ENCODE results near the gene RABGAP1L. TPM values are rescaled to one million over a fixed set of nuclear protein-coding genes. Genes with fewer than 3 reads are reported as not detected.

Gene RABGAP1L
- total and polyA plus RNA-seq, 2 donors (not counting 3 experiments of a cell fraction or from before 2014, with no cell fraction given), result 6.4 to 22.2 TPM

GRCh38 chr1:174433451-174433850 lies 274.1 kb downstream of the RABGAP1L start:
- ChIA-PET CTCF (no interaction called here), POLR2A (no interaction called here)
- DNase-seq (ENCODE audit: low read depth, low spot score), result no peak
- Histone ChIP-seq H3K4me2 (ENCODE audit: insufficient read depth, low read length) (no peak overlapping the region), H3K9me1 (replicated peaks; ENCODE audit: control insufficient read depth, extremely low read depth, insufficient read depth, low read length) (no peaks in the 10 kb centered on the region), H3K4me3 (replicated peaks in 1 of 3; ENCODE audit: insufficient read depth in 1 of 3, low read depth in 1 of 3, low read length in 3 of 3) (no peak overlapping the region), H3K79me2 (ENCODE audit: control insufficient read depth, insufficient read depth, low read length) (no peaks in the 10 kb centered on the region), H3K9me3 (replicated peaks; ENCODE audit: control insufficient read depth, insufficient read depth, low read length) (no peaks in the 10 kb centered on the region), H2AFZ (ENCODE audit: low read depth, low read length) (no peak overlapping the region), H3K4me1 (ENCODE audit: control insufficient read depth, extremely low read depth, insufficient read depth, low read length) (no peaks in the 10 kb centered on the region), H3K9ac (replicated peaks; ENCODE audit: extremely low read depth, insufficient read depth, low read length) (no peak overlapping the region), H3K36me3 (ENCODE audit: control insufficient read depth in 2 of 2, extremely low read depth in 1 of 2, insufficient read depth in 2 of 2, low read length in 2 of 2) (no peaks in the 10 kb centered on the region), H3K27ac (ENCODE audit: insufficient read depth, low read depth, low read length) (no peak overlapping the region), H4K20me1 (replicated peaks; ENCODE audit: control insufficient read depth, extremely low read depth, insufficient read depth, low read length) (no peaks in the 10 kb centered on the region), H3K27me3 (ENCODE audit: control insufficient read depth in 2 of 2, insufficient read depth in 2 of 2, low read length in 2 of 2) (no peaks in the 10 kb centered on the region)
- no peak for FAIRE-seq
- intact Hi-C loops (cut with micrococcal nuclease), result no loop called here
- dilution Hi-C loops (cut with MboI; ENCODE audit: extremely low pct_ligation_motif_present, low sequenced_read_pairs), result no loop called here
- BruUV-seq (replicated peaks), result no TSS peak
- TF ChIP-seq EZH2 (IDR thresholded peaks at IDR 0.05; ENCODE audit: borderline replicate concordance, low read depth, low read length, severe bottlenecking) (no peak), POLR2A (IDR thresholded peaks at IDR 0.05; ENCODE audit: low read depth, low read length) (no peak), JUN (IDR thresholded peaks at IDR 0.05; ENCODE audit: borderline replicate concordance, insufficient read depth, insufficient read length, low read depth) (no peak), CTCF (IDR thresholded peaks at IDR 0.05; ENCODE audit: extremely low read depth in 1 of 2, insufficient read depth in 1 of 2, low read depth in 1 of 2, low read length in 2 of 2) (no peak), MAX (IDR thresholded peaks at IDR 0.05; ENCODE audit: insufficient read depth, insufficient read length) (no peak), POLR2AphosphoS5 (IDR thresholded peaks at IDR 0.05; ENCODE audit: insufficient read depth, low read depth, low read length) (no peak), MYC (IDR thresholded peaks at IDR 0.05; ENCODE audit: low read depth, low read length) (no peak), GATA2 (IDR thresholded peaks at IDR 0.05; ENCODE audit: insufficient read depth, insufficient read length, low read depth, low read length) (no peak), FOS (IDR thresholded peaks at IDR 0.05; ENCODE audit: borderline replicate concordance, insufficient read depth, low read length) (no peak)

Measured in endothelial cell of umbilical vein (primary cell).